Fibroblast of lung (primary cell): ENCODE results near the gene NFYC. TPM values are rescaled to one million over a fixed set of nuclear protein-coding genes. Genes with fewer than 3 reads are reported as not detected.

ENCODE experiments used
- DNase-seq, 2 donors: peaks; one replicate each; pipeline versions ENCODE4 v3.0.0 to v3.0.0-alpha.2; 2010; ENCODE audit warnings: low read depth in 2 of 2
- H2AFZ ChIP-seq: 2 replicates; pipeline ENCODE4 v1.5.1; 2012; ENCODE audit warnings: low read length, control low read depth, inconsistent platforms
- H3K27ac ChIP-seq: 2 replicates; pipeline ENCODE4 v1.5.1; 2011; ENCODE audit warnings: low read length, control low read depth; ENCODE audit not compliant: insufficient read depth
- H3K27me3 ChIP-seq: 2 replicates; pipeline ENCODE4 v1.5.1; 2011; ENCODE audit warnings: mild to moderate bottlenecking, low read length; ENCODE audit not compliant: control insufficient read depth, insufficient read depth
- H3K36me3 ChIP-seq: 2 replicates; pipeline ENCODE4 v1.5.1; 2011; ENCODE audit warnings: low read length; ENCODE audit not compliant: control insufficient read depth, insufficient read depth
- H3K4me1 ChIP-seq: 2 replicates; pipeline ENCODE4 v1.5.1; 2011; ENCODE audit warnings: low read length; ENCODE audit not compliant: control insufficient read depth, insufficient read depth; ENCODE audit errors: extremely low read depth
- H3K4me2 ChIP-seq: 2 replicates; pipeline ENCODE4 v1.5.1; 2011; ENCODE audit warnings: low read length, control low read depth; ENCODE audit not compliant: insufficient read depth; ENCODE audit errors: extremely low read depth
- H3K4me3 ChIP-seq, 4 experiments: fragments of 200-600 bp in 1 of 4; sonication (generic) in 1 of 4; replicated peaks in 1 of 4; 2 replicates each; pipeline ENCODE4 v1.5.1; 2011 to 2016; ENCODE audit warnings: low read length in 4 of 4, low read depth in 3 of 4, mild to moderate bottlenecking in 3 of 4, control low read depth in 2 of 4, inconsistent platforms in 1 of 4, mixed read lengths in 1 of 4; ENCODE audit not compliant: insufficient read depth in 1 of 4; ENCODE audit errors: control extremely low read depth in 1 of 4
- H3K79me2 ChIP-seq: 2 replicates; pipeline ENCODE4 v1.5.1; 2012; ENCODE audit warnings: mild to moderate bottlenecking, low read length, inconsistent platforms; ENCODE audit not compliant: control insufficient read depth, insufficient read depth
- H3K9ac ChIP-seq: 2 replicates; pipeline ENCODE4 v1.5.1; 2011; ENCODE audit warnings: mild to moderate bottlenecking, low read length, control low read depth; ENCODE audit not compliant: insufficient read depth
- H3K9me3 ChIP-seq: 2 replicates; pipeline ENCODE4 v1.5.1; 2012; ENCODE audit warnings: low read depth, low read length; ENCODE audit not compliant: control insufficient read depth, insufficient read depth
- H4K20me1 ChIP-seq: 2 replicates; pipeline ENCODE4 v1.5.1; 2011; ENCODE audit warnings: low read length; ENCODE audit not compliant: control insufficient read depth, insufficient read depth; ENCODE audit errors: extremely low read depth
- EZH2 ChIP-seq: IDR thresholded peaks from 2 replicates; pipeline ENCODE4 v1.5.1; 2012; ENCODE audit warnings: low read length, control low read depth, mild to moderate bottlenecking; ENCODE audit errors: missing control alignments
- polyA plus RNA-seq, 2 donors: library from polyadenylated mRNA; depleted of rRNA in 1 of 2; stranded (reverse) in 1 of 2; unstranded in 1 of 2; fragments of >200 nt; gene quantifications; 2 replicates each; pipeline ENCODE4 v1.2.1, GENCODE V29; 2011 to 2012; ENCODE audit warnings: missing spikeins in 1 of 2
- total RNA-seq: library from RNA; depleted of rRNA; stranded (reverse); fragments of >200 nt; gene quantifications from 2 replicates; pipeline ENCODE4 v1.2.1, GENCODE V29; 2014
- TF ChIP-seq, protein P1 (sequence below), 2 donors: IDR thresholded peaks in 1 of 2; conservative IDR thresholded peaks in 1 of 2; 1 replicate in 1 of 2; 2 replicates in 1 of 2; pipeline ENCODE4 v1.5.1; 2011 to 2012; ENCODE audit warnings: low read length in 2 of 2, control low read depth in 1 of 2, inconsistent platforms in 1 of 2, low read depth in 1 of 2, mild to moderate bottlenecking in 1 of 2

The NFYC gene
- total and polyA plus RNA-seq, 2 donors (not counting 1 experiment from before 2014, with no cell fraction given) = 23.8 to 31.0 TPM

DNA sequence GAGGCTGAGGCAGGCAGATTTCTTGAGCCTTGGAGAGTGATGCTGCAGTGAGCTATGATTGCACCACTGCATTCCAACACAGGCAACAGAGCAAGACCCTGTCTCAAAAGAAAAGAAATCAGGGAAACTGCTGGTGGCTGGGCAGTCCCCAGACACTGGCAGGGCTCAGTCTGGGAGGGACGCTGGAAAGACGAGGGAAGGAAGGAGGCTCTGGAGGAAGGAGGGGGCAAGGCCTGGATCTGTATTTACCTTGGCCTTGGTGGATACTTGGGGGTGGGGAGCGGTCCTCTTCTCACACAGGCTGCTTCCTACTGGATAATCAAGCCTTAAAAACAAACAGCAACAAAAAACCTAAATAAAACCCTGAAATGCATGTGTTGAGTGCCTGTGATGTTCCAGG lies 116.5 kb downstream of the NFYC start:
- H4K20me1 ChIP-seq = no peaks in the 10 kb centered on the region
- no peak overlapping the region for H3K9ac ChIP-seq
- no peaks in the 10 kb centered on the region for H3K4me1 ChIP-seq
- H3K4me3 ChIP-seq = no peak overlapping the region
- TF ChIP-seq, protein P1, sequence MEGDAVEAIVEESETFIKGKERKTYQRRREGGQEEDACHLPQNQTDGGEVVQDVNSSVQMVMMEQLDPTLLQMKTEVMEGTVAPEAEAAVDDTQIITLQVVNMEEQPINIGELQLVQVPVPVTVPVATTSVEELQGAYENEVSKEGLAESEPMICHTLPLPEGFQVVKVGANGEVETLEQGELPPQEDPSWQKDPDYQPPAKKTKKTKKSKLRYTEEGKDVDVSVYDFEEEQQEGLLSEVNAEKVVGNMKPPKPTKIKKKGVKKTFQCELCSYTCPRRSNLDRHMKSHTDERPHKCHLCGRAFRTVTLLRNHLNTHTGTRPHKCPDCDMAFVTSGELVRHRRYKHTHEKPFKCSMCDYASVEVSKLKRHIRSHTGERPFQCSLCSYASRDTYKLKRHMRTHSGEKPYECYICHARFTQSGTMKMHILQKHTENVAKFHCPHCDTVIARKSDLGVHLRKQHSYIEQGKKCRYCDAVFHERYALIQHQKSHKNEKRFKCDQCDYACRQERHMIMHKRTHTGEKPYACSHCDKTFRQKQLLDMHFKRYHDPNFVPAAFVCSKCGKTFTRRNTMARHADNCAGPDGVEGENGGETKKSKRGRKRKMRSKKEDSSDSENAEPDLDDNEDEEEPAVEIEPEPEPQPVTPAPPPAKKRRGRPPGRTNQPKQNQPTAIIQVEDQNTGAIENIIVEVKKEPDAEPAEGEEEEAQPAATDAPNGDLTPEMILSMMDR (conservative IDR thresholded peaks at IDR 0.05 in 1 of 2, IDR thresholded peaks at IDR 0.05 in 1 of 2; ENCODE audit: low read depth in 1 of 2, low read length in 2 of 2) = no peak
- TF ChIP-seq EZH2 = no peak
- no peak for DNase-seq
- peaks cover 12% of the 10 kb centered on the region for H3K27me3 ChIP-seq
- H3K27ac ChIP-seq = no peak overlapping the region
- H3K9me3 ChIP-seq = no peaks in the 10 kb centered on the region
- no peaks in the 10 kb centered on the region for H3K36me3 ChIP-seq
- no peak overlapping the region for H2AFZ ChIP-seq
- no peaks in the 10 kb centered on the region for H3K79me2 ChIP-seq
- H3K4me2 ChIP-seq = no peak overlapping the region

DNA sequence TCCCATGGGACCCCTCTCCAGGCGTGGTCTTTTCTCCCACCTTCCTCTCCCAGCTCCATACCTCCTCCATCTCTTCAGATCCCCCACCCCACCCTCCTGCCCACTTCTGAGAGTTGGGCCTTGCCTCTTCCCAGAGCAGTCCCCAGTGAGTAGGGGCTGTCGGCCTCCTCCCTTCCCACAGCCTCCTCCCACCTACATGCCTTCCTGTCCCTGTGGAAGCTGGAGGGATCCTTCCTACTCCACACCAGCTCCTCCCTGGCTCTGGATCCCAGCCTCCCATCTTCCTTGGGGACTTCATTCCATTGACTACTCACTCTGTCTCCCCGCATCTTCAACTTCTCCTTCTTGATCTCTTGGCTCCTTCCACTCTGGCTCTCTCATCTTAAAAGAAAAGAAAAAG lies 116.9 kb downstream of the NFYC start:
- Histone ChIP-seq H3K27ac (no peak overlapping the region), H3K4me3 (no peak overlapping the region), H3K79me2 (no peaks in the 10 kb centered on the region), H3K4me1 (no peaks in the 10 kb centered on the region), H3K4me2 (no peak overlapping the region), H3K9me3 (no peaks in the 10 kb centered on the region), H3K27me3 (peaks cover 12% of the 10 kb centered on the region), H3K9ac (no peak overlapping the region), H2AFZ (no peak overlapping the region), H3K36me3 (no peaks in the 10 kb centered on the region), H4K20me1 (no peaks in the 10 kb centered on the region)
- TF ChIP-seq EZH2 = no peak
- TF ChIP-seq, protein P1 (conservative IDR thresholded peaks at IDR 0.05 in 1 of 2, IDR thresholded peaks at IDR 0.05 in 1 of 2; ENCODE audit: low read depth in 1 of 2, low read length in 2 of 2) = no peak
- DNase-seq = no peak

DNA sequence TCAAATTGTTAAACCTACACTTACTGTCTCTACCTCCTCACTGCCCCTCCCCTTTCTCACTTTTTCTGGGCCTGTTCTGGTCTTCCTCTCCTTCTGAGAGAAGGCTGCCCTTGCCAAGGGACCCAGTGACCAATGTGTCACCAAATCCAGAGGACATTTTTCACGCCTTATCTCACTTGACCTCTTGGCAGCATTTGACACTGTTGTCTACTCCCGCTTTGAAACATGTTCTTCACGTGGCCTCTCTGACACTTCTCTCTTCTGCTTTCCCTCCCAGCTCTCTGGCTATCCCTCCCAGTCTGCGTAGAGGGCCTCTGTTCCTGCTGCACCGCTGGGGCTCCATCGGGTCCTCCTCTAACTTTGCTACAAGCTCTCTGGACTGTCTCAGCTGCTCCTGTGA lies 117.4 kb downstream of the NFYC start:
- H3K9ac ChIP-seq = no peak overlapping the region
- H3K27ac ChIP-seq = no peak overlapping the region
- no peak overlapping the region for H3K4me3 ChIP-seq
- H3K4me2 ChIP-seq = no peak overlapping the region
- no peak for DNase-seq
- no peaks in the 10 kb centered on the region for H4K20me1 ChIP-seq
- no peaks in the 10 kb centered on the region for H3K36me3 ChIP-seq
- no peaks in the 10 kb centered on the region for H3K4me1 ChIP-seq
- no peaks in the 10 kb centered on the region for H3K9me3 ChIP-seq
- H3K79me2 ChIP-seq = no peaks in the 10 kb centered on the region
- peaks cover 12% of the 10 kb centered on the region for H3K27me3 ChIP-seq
- TF ChIP-seq EZH2 = no peak
- TF ChIP-seq, protein P1 (conservative IDR thresholded peaks at IDR 0.05 in 1 of 2, IDR thresholded peaks at IDR 0.05 in 1 of 2; ENCODE audit: low read depth in 1 of 2, low read length in 2 of 2) = no peak
- H2AFZ ChIP-seq = no peak overlapping the region
